Measurements from ENCODE around the gene PIEZO1. TPM values are rescaled to one million over a fixed set of nuclear protein-coding genes. Genes with fewer than 3 reads are reported as not detected.

PIEZO1 gene
- total RNA-seq, 2 experiments from 2014 or later: 269 to 347 TPM

- H3K36me3 Mint-ChIP-seq: peaks cover 7% of the 10 kb centered on the region
- CTCF ChIA-PET: interaction anchor here (0.7 to 2.7 kb wide), 28 partner anchors 7 to 479 kb away, joined by 3 to 40 read pairs (median 10); partner anchors contain the start of genes APRT, CDT1, CTU2 and GALNS
- no peaks in the 10 kb centered on the region for H3K27me3 Mint-ChIP-seq
- peaks cover 2% of the 10 kb centered on the region for H3K4me1 Mint-ChIP-seq
- no peak for DNase-seq
- ATAC-seq: no peak
- no peaks in the 10 kb centered on the region for H3K9me3 Mint-ChIP-seq (ENCODE audit: low read depth)
- H3K4me3 Mint-ChIP-seq: no peak overlapping the region
- no peak overlapping the region for H3K27ac Mint-ChIP-seq
Measured at GRCh38 chr16:88738151-88739084, 46.6 kb downstream of the PIEZO1 start.

GRCh38 chr16:88737298-88738150 is 47.5 kb downstream of the PIEZO1 start:
- no peak overlapping the region for H3K27ac Mint-ChIP-seq
- DNase-seq: peak; percentile 86
- ATAC-seq: peak; percentile 91
- no peak overlapping the region for H3K4me3 Mint-ChIP-seq
- CTCF ChIA-PET: interaction anchor here (0.5 to 2.7 kb wide), 48 partner anchors 8 to 480 kb away, joined by 3 to 40 read pairs (median 6); partner anchors contain the start of genes APRT, CDT1, CTU2 and GALNS
- H3K36me3 Mint-ChIP-seq: peaks cover 7% of the 10 kb centered on the region
- no peaks in the 10 kb centered on the region for H3K4me1 Mint-ChIP-seq
- H3K27me3 Mint-ChIP-seq: no peaks in the 10 kb centered on the region
- H3K9me3 Mint-ChIP-seq (ENCODE audit: low read depth): no peaks in the 10 kb centered on the region

- Mint-ChIP-seq H3K9me3 (ENCODE audit: low read depth) (no peaks in the 10 kb centered on the region), H3K27me3 (no peaks in the 10 kb centered on the region), H3K4me3 (no peak overlapping the region), H3K4me1 (no peaks in the 10 kb centered on the region), H3K36me3 (peaks cover 7% of the 10 kb centered on the region), H3K27ac (no peak overlapping the region)
- CTCF ChIA-PET: interaction anchor here (0.6 to 2.7 kb wide), 25 partner anchors 9 to 780 kb away, joined by 3 to 40 read pairs (median 9); partner anchors contain the start of genes APRT, CTU2, GALNS and RNF166
- ATAC-seq (no peak), DNase-seq (no peak)
Measured at GRCh38 chr16:88736496-88736895, 48.5 kb downstream of the PIEZO1 start.

- H3K36me3 Mint-ChIP-seq: peaks cover 7% of the 10 kb centered on the region
- no peaks in the 10 kb centered on the region for H3K9me3 Mint-ChIP-seq (ENCODE audit: low read depth)
- DNase-seq (no peak), ATAC-seq (no peak)
- H3K4me1 Mint-ChIP-seq: no peaks in the 10 kb centered on the region
- CTCF ChIA-PET: interaction anchor here (1.2 to 2.7 kb wide), 9 partner anchors 10 to 59 kb away, joined by 3 to 38 read pairs (median 9); no protein-coding TSS in a partner anchor
- H3K27me3 Mint-ChIP-seq: no peaks in the 10 kb centered on the region
- H3K27ac Mint-ChIP-seq: no peak overlapping the region
- no peak overlapping the region for H3K4me3 Mint-ChIP-seq
Measured at GRCh38 chr16:88736088-88736487, 48.9 kb downstream of the PIEZO1 start.

GRCh38 chr16:88735616-88736015 is 49.4 kb downstream of the PIEZO1 start:
- no peak overlapping the region for H3K27ac Mint-ChIP-seq
- DNase-seq: no peak
- no peaks in the 10 kb centered on the region for H3K4me1 Mint-ChIP-seq
- H3K4me3 Mint-ChIP-seq: no peak overlapping the region
- no peaks in the 10 kb centered on the region for H3K9me3 Mint-ChIP-seq (ENCODE audit: low read depth)
- H3K36me3 Mint-ChIP-seq: peaks cover 9% of the 10 kb centered on the region
- CTCF ChIA-PET: interaction anchor here (1.2 to 2.7 kb wide), 6 partner anchors 10 to 59 kb away, joined by 3 to 20 read pairs (median 8); no protein-coding TSS in a partner anchor
- ATAC-seq: no peak
- H3K27me3 Mint-ChIP-seq: no peaks in the 10 kb centered on the region

GRCh38 chr16:88735121-88735520 is 49.9 kb downstream of the PIEZO1 start:
- H3K9me3 Mint-ChIP-seq (ENCODE audit: low read depth): no peaks in the 10 kb centered on the region
- H3K36me3 Mint-ChIP-seq: peaks cover 9% of the 10 kb centered on the region
- no peak overlapping the region for H3K4me3 Mint-ChIP-seq
- ATAC-seq: no peak
- no peaks in the 10 kb centered on the region for H3K4me1 Mint-ChIP-seq
- DNase-seq: no peak
- no peak overlapping the region for H3K27ac Mint-ChIP-seq
- H3K27me3 Mint-ChIP-seq: no peaks in the 10 kb centered on the region
- CTCF ChIA-PET: interaction anchor here (1.1 to 2.4 kb wide), 4 partner anchors 11 to 33 kb away, joined by 3 to 7 read pairs (median 3); no protein-coding TSS in a partner anchor

- Mint-ChIP-seq H3K4me3 (no peak overlapping the region), H3K36me3 (peaks cover 12% of the 10 kb centered on the region), H3K4me1 (no peaks in the 10 kb centered on the region), H3K9me3 (ENCODE audit: low read depth) (no peaks in the 10 kb centered on the region), H3K27ac (no peak overlapping the region), H3K27me3 (no peaks in the 10 kb centered on the region)
- DNase-seq (no peak), ATAC-seq (no peak)
- CTCF ChIA-PET: interaction anchor here (1.1 to 2.4 kb wide), 3 partner anchors 9 to 23 kb away, joined by 3 to 7 read pairs (median 5); no protein-coding TSS in a partner anchor
Measured at GRCh38 chr16:88734361-88734728, 50.7 kb downstream of the PIEZO1 start.

GRCh38 chr16:88733630-88734360 is 51.2 kb downstream of the PIEZO1 start:
- Mint-ChIP-seq H3K36me3 (peaks cover 12% of the 10 kb centered on the region), H3K4me3 (no peak overlapping the region), H3K4me1 (no peaks in the 10 kb centered on the region), H3K27ac (no peak overlapping the region), H3K27me3 (no peaks in the 10 kb centered on the region), H3K9me3 (ENCODE audit: low read depth) (no peaks in the 10 kb centered on the region)
- CTCF ChIA-PET: interaction anchor here (0.6 to 2.4 kb wide), 3 partner anchors 10 to 12 kb away, joined by 3 to 7 read pairs (median 5); no protein-coding TSS in a partner anchor
- no peak for ATAC-seq
- no peak for DNase-seq

- DNase-seq: no peak
- no peak overlapping the region for H3K27ac Mint-ChIP-seq
- CTCF ChIA-PET: interaction anchor here (0.6 to 1.7 kb wide), 2 partner anchors 9 to 11 kb away, joined by 3 to 5 read pairs; no protein-coding TSS in a partner anchor
- no peak overlapping the region for H3K4me3 Mint-ChIP-seq
- H3K36me3 Mint-ChIP-seq: peaks cover 12% of the 10 kb centered on the region
- H3K27me3 Mint-ChIP-seq: no peaks in the 10 kb centered on the region
- no peak for ATAC-seq
- no peaks in the 10 kb centered on the region for H3K9me3 Mint-ChIP-seq (ENCODE audit: low read depth)
- no peaks in the 10 kb centered on the region for H3K4me1 Mint-ChIP-seq
Measured at GRCh38 chr16:88732961-88733294, 52.1 kb downstream of the PIEZO1 start.

GRCh38 chr16:88732172-88732960 is 52.7 kb downstream of the PIEZO1 start:
- H3K27me3 Mint-ChIP-seq: no peaks in the 10 kb centered on the region
- CTCF ChIA-PET: interaction anchor here (1.7 kb wide), 1 partner anchor 11 kb away, joined by 5 read pairs; no protein-coding TSS in a partner anchor
- H3K4me1 Mint-ChIP-seq: no peaks in the 10 kb centered on the region
- DNase-seq (no peak), ATAC-seq (no peak)
- no peak overlapping the region for H3K4me3 Mint-ChIP-seq
- peaks cover 12% of the 10 kb centered on the region for H3K36me3 Mint-ChIP-seq
- no peak overlapping the region for H3K27ac Mint-ChIP-seq
- no peaks in the 10 kb centered on the region for H3K9me3 Mint-ChIP-seq (ENCODE audit: low read depth)

GRCh38 chr16:88731699-88732098 is 53.3 kb downstream of the PIEZO1 start:
- DNase-seq (no peak), ATAC-seq (no peak)
- Mint-ChIP-seq H3K4me1 (no peaks in the 10 kb centered on the region), H3K4me3 (no peak overlapping the region), H3K36me3 (peaks cover 12% of the 10 kb centered on the region), H3K9me3 (ENCODE audit: low read depth) (no peaks in the 10 kb centered on the region), H3K27me3 (no peaks in the 10 kb centered on the region), H3K27ac (no peak overlapping the region)
- CTCF ChIA-PET: no interaction called here
